Dendritic cell treated with granulocyte-macrophage colony-stimulating factor and Interleukin-4, amounts not matched to agents 40 ng/mL and 50 ng/mL, for 4 days (primary cell): ENCODE results near the gene COL27A1.

Source experiments
- H3K27ac Mint-ChIP-seq: one replicate; pipeline ENCODE4 v1.8.0; 2022; ENCODE audit warnings: mild to moderate bottlenecking, mixed read lengths
- H3K27me3 Mint-ChIP-seq: one replicate; pipeline ENCODE4 v1.8.0; 2022; ENCODE audit warnings: mild to moderate bottlenecking, mixed read lengths
- H3K36me3 Mint-ChIP-seq: one replicate; pipeline ENCODE4 v1.8.0; 2022; ENCODE audit warnings: low read depth, mixed read lengths
- H3K4me1 Mint-ChIP-seq: one replicate; pipeline ENCODE4 v1.8.0; 2022; ENCODE audit warnings: low read depth, mixed read lengths
- H3K4me3 Mint-ChIP-seq: one replicate; pipeline ENCODE4 v1.8.0; 2022; ENCODE audit warnings: mild to moderate bottlenecking, moderate library complexity, mixed read lengths
- H3K9me3 Mint-ChIP-seq: one replicate; pipeline ENCODE4 v1.8.0; 2022; ENCODE audit warnings: mixed read lengths
- intact Hi-C: fragments of 100-400 bp; cut with micrococcal nuclease; formaldehyde crosslinking; loops from one replicate; pipeline ENCODE4 v1.15.0; 2022

The COL27A1 gene

GRCh38 chr9:114130141-114130540 lies 25.2 kb upstream of the COL27A1 start:
- Mint-ChIP-seq H3K27ac (no peak overlapping the region), H3K4me1 (no peaks in the 10 kb centered on the region), H3K4me3 (no peak overlapping the region), H3K36me3 (no peaks in the 10 kb centered on the region), H3K9me3 (peaks cover 13% of the 10 kb centered on the region), H3K27me3 (peaks cover 2% of the 10 kb centered on the region)
- intact Hi-C loops: no loop called here

DNA sequence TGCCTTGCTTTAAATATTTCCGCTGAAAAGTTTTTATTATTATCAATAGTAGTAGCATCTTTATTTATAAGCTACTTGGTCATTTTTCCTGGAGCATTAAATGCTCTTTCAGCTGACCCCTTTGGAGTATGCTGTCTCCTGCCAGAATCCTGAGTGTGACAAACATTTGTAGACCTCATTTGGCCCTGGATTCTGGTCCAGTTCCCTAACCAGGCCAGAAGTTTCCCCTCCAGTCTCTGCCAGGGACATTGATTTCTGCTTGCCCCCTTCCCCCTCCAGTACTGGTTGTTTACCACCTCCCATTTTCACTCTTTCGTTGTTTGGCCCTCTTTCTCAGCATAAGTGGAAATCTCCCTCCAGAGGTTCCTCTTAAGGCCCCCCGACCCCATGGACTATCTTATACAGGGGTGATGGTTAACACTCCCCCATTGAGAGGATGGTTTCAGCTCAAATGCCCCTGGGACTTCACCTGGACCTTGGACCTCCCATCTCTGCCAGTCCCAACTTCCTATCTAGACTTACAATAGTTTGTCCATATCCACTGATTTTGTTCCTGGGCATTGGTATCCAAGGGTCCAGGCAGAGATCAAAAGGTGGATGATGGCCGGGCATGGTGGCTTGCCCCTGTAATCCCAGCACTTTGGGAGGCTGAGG lies 24.6 kb upstream of the COL27A1 start:
- no peaks in the 10 kb centered on the region for H3K36me3 Mint-ChIP-seq
- intact Hi-C loops: no loop called here
- H3K27me3 Mint-ChIP-seq: peaks cover 2% of the 10 kb centered on the region
- peaks cover 13% of the 10 kb centered on the region for H3K9me3 Mint-ChIP-seq
- no peak overlapping the region for H3K27ac Mint-ChIP-seq
- no peaks in the 10 kb centered on the region for H3K4me1 Mint-ChIP-seq
- no peak overlapping the region for H3K4me3 Mint-ChIP-seq

- Mint-ChIP-seq H3K9me3 (peaks cover 13% of the 10 kb centered on the region), H3K4me1 (no peaks in the 10 kb centered on the region), H3K27me3 (peaks cover 2% of the 10 kb centered on the region), H3K27ac (no peak overlapping the region), H3K36me3 (no peaks in the 10 kb centered on the region), H3K4me3 (no peak overlapping the region)
- intact Hi-C loops: no loop called here
Measured at GRCh38 chr9:114131808-114132549, 23.4 kb upstream of the COL27A1 start.

GRCh38 chr9:114132550-114132918 lies 22.8 kb upstream of the COL27A1 start:
- peaks cover 2% of the 10 kb centered on the region for H3K27me3 Mint-ChIP-seq

GRCh38 chr9:114134827-114135396 lies 20.4 kb upstream of the COL27A1 start:
- intact Hi-C loops: no loop called here
- H3K36me3 Mint-ChIP-seq: no peaks in the 10 kb centered on the region
- no peaks in the 10 kb centered on the region for H3K4me1 Mint-ChIP-seq
- H3K4me3 Mint-ChIP-seq: no peak overlapping the region
- no peak overlapping the region for H3K27ac Mint-ChIP-seq
- H3K27me3 Mint-ChIP-seq: peaks cover 2% of the 10 kb centered on the region
- no peaks in the 10 kb centered on the region for H3K9me3 Mint-ChIP-seq

More at GRCh38 chr9:114132550-114132918, 22.8 kb upstream of the COL27A1 start:
- intact Hi-C loops: no loop called here
- Mint-ChIP-seq H3K4me3 (no peak overlapping the region), H3K9me3 (peaks cover 7% of the 10 kb centered on the region), H3K4me1 (no peaks in the 10 kb centered on the region), H3K27ac (no peak overlapping the region), H3K36me3 (no peaks in the 10 kb centered on the region)

DNA sequence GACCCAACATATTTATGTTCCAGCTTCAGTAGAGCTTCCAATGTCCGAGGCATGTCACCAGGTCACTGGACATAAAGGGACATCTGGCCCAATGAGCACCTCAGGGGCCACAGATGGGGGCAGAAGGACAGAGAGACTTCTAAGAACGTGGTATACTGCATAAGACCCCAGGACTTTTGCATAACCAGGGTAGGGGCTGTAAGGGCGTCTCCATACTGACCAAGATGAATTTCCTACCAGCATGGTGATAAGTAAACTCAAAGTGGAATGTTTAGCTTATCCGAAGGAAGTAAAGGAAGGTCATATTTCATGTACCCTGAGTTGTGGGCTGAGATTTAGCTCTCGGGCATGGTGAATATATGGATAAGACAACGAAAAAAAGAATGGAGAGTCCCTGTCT lies 17.5 kb upstream of the COL27A1 start:
- H3K36me3 Mint-ChIP-seq: no peaks in the 10 kb centered on the region
- H3K27me3 Mint-ChIP-seq: peaks cover 4% of the 10 kb centered on the region
- no peaks in the 10 kb centered on the region for H3K4me1 Mint-ChIP-seq
- intact Hi-C loops: no loop called here
- H3K27ac Mint-ChIP-seq: no peak overlapping the region
- H3K4me3 Mint-ChIP-seq: no peak overlapping the region
- no peaks in the 10 kb centered on the region for H3K9me3 Mint-ChIP-seq

GRCh38 chr9:114138552-114138971 lies 16.8 kb upstream of the COL27A1 start:
- Mint-ChIP-seq H3K4me1 (no peaks in the 10 kb centered on the region), H3K4me3 (no peak overlapping the region), H3K9me3 (no peaks in the 10 kb centered on the region), H3K36me3 (no peaks in the 10 kb centered on the region), H3K27ac (no peak overlapping the region), H3K27me3 (peaks cover 5% of the 10 kb centered on the region)
- intact Hi-C loops: no loop called here

- intact Hi-C loops: no loop called here
- H3K36me3 Mint-ChIP-seq: no peaks in the 10 kb centered on the region
- H3K4me1 Mint-ChIP-seq: no peaks in the 10 kb centered on the region
- H3K9me3 Mint-ChIP-seq: no peaks in the 10 kb centered on the region
- peaks cover 6% of the 10 kb centered on the region for H3K27me3 Mint-ChIP-seq
- no peak overlapping the region for H3K4me3 Mint-ChIP-seq
- H3K27ac Mint-ChIP-seq: no peak overlapping the region
Measured at GRCh38 chr9:114139071-114139470, 16.3 kb upstream of the COL27A1 start.

GRCh38 chr9:114140401-114140800 lies 14.9 kb upstream of the COL27A1 start:
- Mint-ChIP-seq H3K9me3 (no peaks in the 10 kb centered on the region), H3K27me3 (peaks cover 8% of the 10 kb centered on the region), H3K4me1 (no peaks in the 10 kb centered on the region), H3K27ac (no peak overlapping the region), H3K36me3 (no peaks in the 10 kb centered on the region), H3K4me3 (no peak overlapping the region)
- intact Hi-C loops: no loop called here

DNA sequence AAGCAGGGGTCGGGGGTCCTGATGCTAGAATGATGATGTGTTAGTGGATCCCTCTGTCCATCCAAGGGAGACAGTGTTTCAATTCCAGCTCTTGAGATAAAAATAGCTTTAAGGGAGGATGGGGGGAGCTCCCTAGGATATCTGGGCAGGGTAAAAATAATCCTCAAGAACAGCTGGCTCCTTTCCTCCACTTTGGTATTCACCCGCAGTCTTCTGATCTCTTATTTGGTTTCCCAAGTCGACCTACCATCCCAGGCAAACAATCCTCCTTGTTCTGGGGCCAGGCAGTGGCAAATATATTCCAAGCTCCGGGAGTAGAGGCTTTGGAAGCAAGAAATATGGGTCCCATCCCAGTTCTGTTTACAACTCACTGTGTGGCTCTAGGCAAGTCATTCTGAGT lies 14.5 kb upstream of the COL27A1 start:
- H3K9me3 Mint-ChIP-seq: no peaks in the 10 kb centered on the region
- H3K27me3 Mint-ChIP-seq: peaks cover 8% of the 10 kb centered on the region
- H3K4me3 Mint-ChIP-seq: no peak overlapping the region
- no peaks in the 10 kb centered on the region for H3K4me1 Mint-ChIP-seq
- no peak overlapping the region for H3K27ac Mint-ChIP-seq
- H3K36me3 Mint-ChIP-seq: no peaks in the 10 kb centered on the region
- intact Hi-C loops: no loop called here

DNA sequence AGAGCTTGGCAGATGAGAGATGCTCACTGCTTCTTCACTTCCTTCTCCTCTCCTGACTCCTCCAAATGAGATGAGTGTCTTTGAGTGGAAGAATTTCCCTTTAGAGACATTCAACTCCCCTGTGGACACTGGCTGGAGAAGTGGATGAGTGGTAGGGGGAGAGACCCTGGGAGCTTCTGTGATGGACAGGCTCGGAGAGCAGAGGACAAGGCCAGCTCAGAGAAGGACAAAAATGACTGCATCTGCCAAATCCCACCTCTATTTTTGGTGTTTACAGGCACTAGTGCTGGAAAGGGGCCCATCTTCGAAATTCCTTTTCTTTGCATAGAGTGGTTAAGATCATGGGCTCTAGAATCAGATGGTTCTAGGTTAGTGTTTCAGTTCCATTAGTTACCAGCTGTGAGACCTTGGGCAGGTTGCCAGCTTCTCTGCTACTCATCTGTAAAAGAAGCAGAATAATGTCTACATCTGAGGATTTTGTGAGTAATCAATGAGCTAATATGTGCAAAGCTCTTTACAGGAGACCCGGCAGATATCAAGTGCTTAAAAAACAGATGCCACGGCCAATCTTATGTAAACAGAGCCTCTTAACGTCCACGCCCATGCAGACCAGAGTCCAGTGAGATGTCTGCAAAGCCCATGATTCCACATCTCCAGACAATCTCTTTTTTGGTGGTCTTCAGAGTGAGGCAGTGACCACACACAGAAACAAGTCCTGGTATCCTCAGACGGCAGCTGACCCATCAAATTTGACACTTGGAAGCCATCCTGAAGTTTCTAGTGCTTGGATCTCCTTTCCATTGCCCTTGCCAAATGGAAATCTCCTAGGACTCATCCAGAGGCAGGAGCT lies 13.6 kb upstream of the COL27A1 start:
- Mint-ChIP-seq H3K4me3 (no peak overlapping the region), H3K27me3 (peaks cover 9% of the 10 kb centered on the region), H3K36me3 (no peaks in the 10 kb centered on the region), H3K4me1 (no peaks in the 10 kb centered on the region), H3K9me3 (no peaks in the 10 kb centered on the region), H3K27ac (no peak overlapping the region)
- intact Hi-C loops: no loop called here

GRCh38 chr9:114143234-114143633 lies 12.1 kb upstream of the COL27A1 start:
- Mint-ChIP-seq H3K9me3 (no peaks in the 10 kb centered on the region), H3K27ac (no peak overlapping the region), H3K36me3 (no peaks in the 10 kb centered on the region), H3K4me1 (no peaks in the 10 kb centered on the region), H3K27me3 (peaks cover 13% of the 10 kb centered on the region), H3K4me3 (no peak overlapping the region)
- intact Hi-C loops: no loop called here

DNA sequence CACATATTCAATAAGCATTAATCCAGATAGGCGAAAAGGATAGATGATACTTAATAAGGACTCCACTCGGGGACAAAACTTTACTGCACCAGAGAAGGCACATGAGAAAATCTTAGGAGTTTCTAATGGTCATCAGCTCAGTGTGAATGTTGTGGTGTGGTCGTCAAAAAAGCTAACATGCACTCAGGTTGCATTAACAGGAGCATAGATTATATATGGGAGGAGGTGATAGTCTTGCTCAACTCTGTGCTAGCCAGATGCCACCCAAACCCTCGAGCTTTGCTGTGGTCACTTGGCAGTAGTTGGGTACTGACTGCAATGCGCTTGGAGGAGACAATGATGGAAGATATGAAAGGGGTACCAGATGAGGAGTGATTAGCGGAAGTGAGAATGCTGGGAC lies 8.6 kb upstream of the COL27A1 start:
- intact Hi-C loops: no loop called here
- no peak overlapping the region for H3K4me3 Mint-ChIP-seq
- H3K27me3 Mint-ChIP-seq: peaks cover 24% of the 10 kb centered on the region
- no peaks in the 10 kb centered on the region for H3K36me3 Mint-ChIP-seq
- H3K4me1 Mint-ChIP-seq: no peaks in the 10 kb centered on the region
- H3K9me3 Mint-ChIP-seq: no peaks in the 10 kb centered on the region
- no peak overlapping the region for H3K27ac Mint-ChIP-seq

GRCh38 chr9:114149181-114149580 lies 6.2 kb upstream of the COL27A1 start:
- Mint-ChIP-seq H3K4me3 (no peak overlapping the region), H3K36me3 (no peaks in the 10 kb centered on the region), H3K4me1 (peaks cover 2% of the 10 kb centered on the region), H3K27ac (no peak overlapping the region), H3K27me3 (peaks cover 39% of the 10 kb centered on the region), H3K9me3 (no peaks in the 10 kb centered on the region)
- intact Hi-C loops: no loop called here
